ENCODE measurements around the gene NUDCD2. TPM values are rescaled to one million over a fixed set of nuclear protein-coding genes. Genes with fewer than 3 reads are reported as not detected.

NUDCD2 gene
- total RNA-seq, 2 experiments from 2014 or later: 16.5 to 17.7 TPM

Other genes starting within 250 kb of the NUDCD2 start
- 100 to 1,000 TPM; 114 to 126 TPM for gene CCNG1, start 22.5 kb downstream of the NUDCD2 start, total RNA-seq
- under 1 TPM; 0.67 to 0.76 TPM for gene HMMR, start 530 bp upstream of the NUDCD2 start, total RNA-seq
- 10 to 100 TPM; 25.1 to 31.4 TPM for gene MAT2B, start 45.5 kb upstream of the NUDCD2 start, total RNA-seq